HEK293 (cell line): Measurements from ENCODE around the gene MRPL33.

Experiments used
- CTCF ChIA-PET: fragments of 350-600 bp; formaldehyde crosslinking; extraction: SDS; loops from one replicate; lab custom pipeline; 2021; ENCODE audit warnings: antibody characterized with exemption; lab: Yijun Ruan, JAX
- POLR2A ChIA-PET: fragments of 300-600 bp; formaldehyde crosslinking; extraction: SDS; loops from one replicate; lab custom pipeline; 2020; ENCODE audit warnings: antibody characterized with exemption, inconsistent platforms; lab: Yijun Ruan, JAX
- H3K27ac ChIP-seq: fragments of 200-500 bp; sonication (Bioruptor generic); 2 replicates; pipeline ENCODE4 v1.5.1; 2014; ENCODE audit warnings: low read depth, low read length, control low read depth, inconsistent platforms; ENCODE audit errors: extremely low read depth
- H3K36me3 ChIP-seq, 2 experiments: fragments of 200-500 bp in 1 of 2; sonication (Bioruptor generic) in 1 of 2; 1 replicate in 1 of 2; 2 replicates in 1 of 2; pipeline ENCODE4 v1.5.1; 2014 to 2017; ENCODE audit warnings: inconsistent platforms in 2 of 2, low read length in 2 of 2; ENCODE audit not compliant: control insufficient read depth in 2 of 2, insufficient read depth in 1 of 2
- H3K4me1 ChIP-seq: fragments of 200-500 bp; sonication (Bioruptor generic); 2 replicates; pipeline ENCODE4 v1.5.1; 2014; ENCODE audit warnings: mild to moderate bottlenecking, low read length, inconsistent platforms; ENCODE audit not compliant: control insufficient read depth, insufficient read depth
- H3K4me3 ChIP-seq: 2 replicates; pipeline ENCODE4 v1.5.1; 2011; ENCODE audit warnings: low read depth, mild to moderate bottlenecking, control low read depth, low read length, moderate library complexity
- H3K9me3 ChIP-seq: fragments of 200-500 bp; sonication (Bioruptor generic); 2 replicates; pipeline ENCODE4 v1.5.1; 2014; ENCODE audit warnings: low read depth, low read length, inconsistent platforms; ENCODE audit not compliant: control insufficient read depth, insufficient read depth
- EGR2 ChIP-seq: fragments of 450-650 bp; formaldehyde crosslinking; IDR thresholded peaks from 2 replicates; pipeline ENCODE4 v1.5.1; 2016; ENCODE audit warnings: low read depth, missing biosample characterization, missing genetic modification characterization
- GLIS2 ChIP-seq: fragments of 450-650 bp; formaldehyde crosslinking; IDR thresholded peaks from 2 replicates; pipeline ENCODE4 v1.5.1; 2016; ENCODE audit warnings: missing biosample characterization, missing genetic modification characterization
- HOXA7 ChIP-seq: sonication (generic); formaldehyde crosslinking; IDR thresholded peaks from 2 replicates; pipeline ENCODE4 v1.8.1; 2022; ENCODE audit warnings: missing genetic modification reagents, borderline replicate concordance
- KLF1 ChIP-seq: fragments of 450-650 bp; formaldehyde crosslinking; IDR thresholded peaks from 2 replicates; pipeline ENCODE4 v1.5.1; 2016; ENCODE audit warnings: missing biosample characterization, missing genetic modification characterization
- MZF1 ChIP-seq: fragments of 450-650 bp; formaldehyde crosslinking; IDR thresholded peaks from 2 replicates; pipeline ENCODE4 v1.5.1; 2017; ENCODE audit warnings: missing biosample characterization, missing genetic modification characterization, borderline replicate concordance
- SALL2 ChIP-seq: fragments of 450-650 bp; formaldehyde crosslinking; IDR thresholded peaks from 2 replicates; pipeline ENCODE4 v1.5.0; 2017; ENCODE audit warnings: missing biosample characterization, mild to moderate bottlenecking, missing genetic modification characterization, borderline replicate concordance
- SP2 ChIP-seq: fragments of 450-650 bp; formaldehyde crosslinking; IDR thresholded peaks from 2 replicates; pipeline ENCODE4 v1.5.1; 2016; ENCODE audit warnings: missing biosample characterization, missing genetic modification characterization
- SP3 ChIP-seq: fragments of 450-650 bp; formaldehyde crosslinking; IDR thresholded peaks from 2 replicates; pipeline ENCODE4 v1.5.1; 2016; ENCODE audit warnings: missing biosample characterization, missing genetic modification characterization
- TCF7L2 ChIP-seq: IDR thresholded peaks from 2 replicates; pipeline ENCODE4 v1.6.1; 2011; ENCODE audit warnings: low read depth, mild to moderate bottlenecking, inconsistent platforms, low read length, moderate library complexity, borderline replicate concordance
- ZFP69B ChIP-seq: fragments of 450-650 bp; formaldehyde crosslinking; IDR thresholded peaks from 2 replicates; pipeline ENCODE4 v1.5.1; 2016; ENCODE audit warnings: missing biosample characterization, missing genetic modification characterization
- ZNF114 ChIP-seq: fragments of 450-650 bp; formaldehyde crosslinking; IDR thresholded peaks from 2 replicates; pipeline ENCODE4 v1.5.0; 2017; ENCODE audit warnings: missing biosample characterization, missing genetic modification characterization
- ZNF157 ChIP-seq: fragments of 450-650 bp; formaldehyde crosslinking; IDR thresholded peaks from 2 replicates; pipeline ENCODE4 v1.5.1; 2016; ENCODE audit warnings: missing biosample characterization, missing genetic modification characterization
- ZNF174 ChIP-seq: fragments of 450-650 bp; formaldehyde crosslinking; IDR thresholded peaks from 2 replicates; pipeline ENCODE4 v1.5.0; 2017; ENCODE audit warnings: missing biosample characterization, mild to moderate bottlenecking, missing genetic modification characterization
- ZNF274 ChIP-seq, 2 experiments: fragments of 200-500 bp in 1 of 2; fragments of 450-650 bp in 1 of 2; sonication (Bioruptor generic) in 1 of 2; formaldehyde crosslinking in 1 of 2; IDR thresholded peaks; 2 replicates each; pipeline versions ENCODE4 v1.5.1 to v1.6.1; 2014 to 2016; ENCODE audit warnings: borderline replicate concordance in 1 of 2, inconsistent platforms in 1 of 2, low read length in 1 of 2, missing biosample characterization in 1 of 2, missing genetic modification characterization in 1 of 2
- ZNF335 ChIP-seq: fragments of 450-650 bp; formaldehyde crosslinking; conservative IDR thresholded peaks from 2 replicates; pipeline ENCODE4 v1.5.1; 2016; ENCODE audit warnings: missing biosample characterization, missing genetic modification characterization
- ZNF404 ChIP-seq: fragments of 450-650 bp; formaldehyde crosslinking; IDR thresholded peaks from 2 replicates; pipeline ENCODE4 v1.5.1; 2017; ENCODE audit warnings: missing biosample characterization, missing genetic modification characterization
- ZNF670 ChIP-seq: fragments of 450-650 bp; formaldehyde crosslinking; IDR thresholded peaks from 2 replicates; pipeline ENCODE4 v1.5.1; 2016; ENCODE audit warnings: missing biosample characterization, missing genetic modification characterization, low read depth
- ZNF785 ChIP-seq: fragments of 450-650 bp; formaldehyde crosslinking; IDR thresholded peaks from 2 replicates; pipeline ENCODE4 v1.5.1; 2016; ENCODE audit warnings: missing biosample characterization, missing genetic modification characterization
- ZXDB ChIP-seq: fragments of 450-650 bp; formaldehyde crosslinking; IDR thresholded peaks from 2 replicates; pipeline ENCODE4 v1.5.1; 2016; ENCODE audit warnings: missing biosample characterization, missing genetic modification characterization
- TF ChIP-seq, protein P1 (sequence below): fragments of 450-650 bp; formaldehyde crosslinking; IDR thresholded peaks from 2 replicates; pipeline ENCODE4 v1.5.1; 2016; ENCODE audit warnings: missing biosample characterization, missing genetic modification characterization
- TF ChIP-seq, protein P2 (sequence below): fragments of 450-650 bp; formaldehyde crosslinking; IDR thresholded peaks from 2 replicates; pipeline ENCODE4 v1.5.1; 2016; ENCODE audit warnings: missing biosample characterization, missing genetic modification characterization
- TF ChIP-seq, protein P3 (sequence below): fragments of 450-650 bp; formaldehyde crosslinking; IDR thresholded peaks from 2 replicates; pipeline ENCODE4 v1.5.1; 2017; ENCODE audit warnings: missing biosample characterization, missing genetic modification characterization
- TF ChIP-seq, protein P4 (sequence below): fragments of 450-650 bp; formaldehyde crosslinking; IDR thresholded peaks from 2 replicates; pipeline ENCODE4 v1.5.1; 2016; ENCODE audit warnings: missing biosample characterization, missing genetic modification characterization, borderline replicate concordance

The MRPL33 gene

DNA sequence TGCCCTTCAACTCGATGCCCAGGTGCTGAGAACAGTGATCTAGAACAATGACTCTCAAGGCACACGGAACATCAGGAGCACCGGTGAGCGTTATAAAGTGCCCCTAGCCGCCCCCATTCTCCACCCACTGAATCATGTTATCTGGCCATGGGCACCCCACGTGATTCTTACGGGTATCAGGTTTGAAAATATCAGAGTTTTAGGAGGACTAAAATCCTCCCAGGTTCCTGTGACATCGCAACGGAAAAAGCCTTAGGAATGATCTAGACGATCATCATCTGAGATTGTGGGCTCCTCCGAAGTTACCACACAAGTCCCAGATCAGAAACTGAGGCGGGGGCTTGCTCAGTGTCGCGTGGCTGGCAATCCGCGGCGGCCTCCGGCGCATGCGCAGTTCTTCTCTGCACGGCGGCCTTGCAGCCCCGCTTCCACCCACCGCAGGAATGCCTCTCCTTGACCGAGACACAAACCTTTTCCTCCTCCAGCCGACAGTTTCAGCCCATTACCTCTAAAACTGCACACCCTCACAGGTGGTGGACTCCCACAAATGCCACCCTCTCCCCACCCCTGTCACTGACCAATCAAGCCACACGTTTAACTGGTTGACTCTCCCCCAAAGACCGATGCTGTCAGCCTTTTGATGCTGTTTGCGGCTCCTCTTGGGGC, 5.8 kb upstream of the MRPL33 start:
- H3K4me1 ChIP-seq, result no peaks in the 10 kb centered on the region
- POLR2A ChIA-PET, result no interaction called here
- H3K36me3 ChIP-seq, result no peaks in the 10 kb centered on the region
- H3K4me3 ChIP-seq, result no peak overlapping the region
- CTCF ChIA-PET, result interaction anchor here (0.7 to 2.7 kb wide), 2 partner anchors 12 to 183 kb away, joined by 3 to 7 read pairs; no protein-coding TSS in a partner anchor
- TF ChIP-seq HOXA7 (no peak), ZNF157 (no peak), SP3 (tag by site-specific recombination) (peak; percentile 42; the same call in 1 of the 2 replicates), SP2 (tag by site-specific recombination) (0 out of 2 replicates have a peak, but pooled peaks have one; percentile 12), EGR2 (tag by site-specific recombination) (no peak), ZNF404 (tag by site-specific recombination) (no peak), SALL2 (tag by site-specific recombination) (no peak), ZNF335 (peak; percentile 51), KLF1 (tag by site-specific recombination) (peak; percentile 63)
- TF ChIP-seq, protein P1, sequence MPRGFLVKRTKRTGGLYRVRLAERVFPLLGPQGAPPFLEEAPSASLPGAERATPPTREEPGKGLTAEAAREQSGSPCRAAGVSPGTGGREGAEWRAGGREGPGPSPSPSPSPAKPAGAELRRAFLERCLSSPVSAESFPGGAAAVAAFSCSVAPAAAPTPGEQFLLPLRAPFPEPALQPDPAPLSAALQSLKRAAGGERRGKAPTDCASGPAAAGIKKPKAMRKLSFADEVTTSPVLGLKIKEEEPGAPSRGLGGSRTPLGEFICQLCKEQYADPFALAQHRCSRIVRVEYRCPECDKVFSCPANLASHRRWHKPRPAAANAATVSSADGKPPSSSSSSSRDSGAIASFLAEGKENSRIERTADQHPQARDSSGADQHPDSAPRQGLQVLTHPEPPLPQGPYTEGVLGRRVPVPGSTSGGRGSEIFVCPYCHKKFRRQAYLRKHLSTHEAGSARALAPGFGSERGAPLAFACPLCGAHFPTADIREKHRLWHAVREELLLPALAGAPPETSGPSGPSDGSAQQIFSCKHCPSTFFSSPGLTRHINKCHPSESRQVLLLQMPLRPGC (tag by site-specific recombination), result no peak
- TF ChIP-seq, protein P2, sequence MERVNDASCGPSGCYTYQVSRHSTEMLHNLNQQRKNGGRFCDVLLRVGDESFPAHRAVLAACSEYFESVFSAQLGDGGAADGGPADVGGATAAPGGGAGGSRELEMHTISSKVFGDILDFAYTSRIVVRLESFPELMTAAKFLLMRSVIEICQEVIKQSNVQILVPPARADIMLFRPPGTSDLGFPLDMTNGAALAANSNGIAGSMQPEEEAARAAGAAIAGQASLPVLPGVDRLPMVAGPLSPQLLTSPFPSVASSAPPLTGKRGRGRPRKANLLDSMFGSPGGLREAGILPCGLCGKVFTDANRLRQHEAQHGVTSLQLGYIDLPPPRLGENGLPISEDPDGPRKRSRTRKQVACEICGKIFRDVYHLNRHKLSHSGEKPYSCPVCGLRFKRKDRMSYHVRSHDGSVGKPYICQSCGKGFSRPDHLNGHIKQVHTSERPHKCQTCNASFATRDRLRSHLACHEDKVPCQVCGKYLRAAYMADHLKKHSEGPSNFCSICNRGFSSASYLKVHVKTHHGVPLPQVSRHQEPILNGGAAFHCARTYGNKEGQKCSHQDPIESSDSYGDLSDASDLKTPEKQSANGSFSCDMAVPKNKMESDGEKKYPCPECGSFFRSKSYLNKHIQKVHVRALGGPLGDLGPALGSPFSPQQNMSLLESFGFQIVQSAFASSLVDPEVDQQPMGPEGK (tag by site-specific recombination), result peak; percentile 35; the same call in 1 of the 2 replicates
- TF ChIP-seq, all 188 proteins: peak for 5
- Histone ChIP-seq H3K27ac (no peak overlapping the region), H3K9me3 (no peaks in the 10 kb centered on the region)

DNA sequence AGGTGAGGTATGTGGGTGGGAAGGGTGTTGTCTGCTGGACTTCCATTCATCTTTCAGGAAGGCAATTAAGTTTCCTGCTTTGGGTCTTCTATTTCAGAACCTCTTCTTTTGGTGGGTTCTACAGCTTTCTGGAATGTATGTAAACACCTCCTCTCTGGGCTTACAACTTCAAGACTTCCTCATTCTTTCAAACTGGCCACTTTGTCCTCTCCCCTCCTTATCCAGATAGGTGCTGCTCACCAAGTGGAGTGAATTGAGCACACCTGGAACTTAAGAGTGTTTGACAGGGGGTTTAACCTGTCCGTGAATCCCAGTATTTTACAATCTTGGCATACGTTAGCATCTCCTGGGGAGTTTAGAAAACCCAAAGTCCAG, 5.2 kb upstream of the MRPL33 start:
- Histone ChIP-seq H3K36me3 (no peaks in the 10 kb centered on the region), H3K4me3 (no peak overlapping the region), H3K9me3 (no peaks in the 10 kb centered on the region), H3K4me1 (no peaks in the 10 kb centered on the region), H3K27ac (no peak overlapping the region)
- ChIA-PET POLR2A (no interaction called here), CTCF (interaction anchor here (2.7 kb wide), 1 partner anchor 12 kb away, joined by 7 read pairs; no protein-coding TSS in a partner anchor)
- TF ChIP-seq EGR2 (tag by site-specific recombination), result no peak
- TF ChIP-seq MZF1 (tag by site-specific recombination), result no peak
- no peak for TF ChIP-seq TCF7L2
- TF ChIP-seq ZNF670 (tag by site-specific recombination), result no peak
- no peak for TF ChIP-seq GLIS2 (tag by site-specific recombination)
- no peak for TF ChIP-seq ZNF785 (tag by site-specific recombination)
- TF ChIP-seq ZFP69B, result no peak
- no peak for TF ChIP-seq ZNF174 (tag by site-specific recombination)
- TF ChIP-seq, protein P3, sequence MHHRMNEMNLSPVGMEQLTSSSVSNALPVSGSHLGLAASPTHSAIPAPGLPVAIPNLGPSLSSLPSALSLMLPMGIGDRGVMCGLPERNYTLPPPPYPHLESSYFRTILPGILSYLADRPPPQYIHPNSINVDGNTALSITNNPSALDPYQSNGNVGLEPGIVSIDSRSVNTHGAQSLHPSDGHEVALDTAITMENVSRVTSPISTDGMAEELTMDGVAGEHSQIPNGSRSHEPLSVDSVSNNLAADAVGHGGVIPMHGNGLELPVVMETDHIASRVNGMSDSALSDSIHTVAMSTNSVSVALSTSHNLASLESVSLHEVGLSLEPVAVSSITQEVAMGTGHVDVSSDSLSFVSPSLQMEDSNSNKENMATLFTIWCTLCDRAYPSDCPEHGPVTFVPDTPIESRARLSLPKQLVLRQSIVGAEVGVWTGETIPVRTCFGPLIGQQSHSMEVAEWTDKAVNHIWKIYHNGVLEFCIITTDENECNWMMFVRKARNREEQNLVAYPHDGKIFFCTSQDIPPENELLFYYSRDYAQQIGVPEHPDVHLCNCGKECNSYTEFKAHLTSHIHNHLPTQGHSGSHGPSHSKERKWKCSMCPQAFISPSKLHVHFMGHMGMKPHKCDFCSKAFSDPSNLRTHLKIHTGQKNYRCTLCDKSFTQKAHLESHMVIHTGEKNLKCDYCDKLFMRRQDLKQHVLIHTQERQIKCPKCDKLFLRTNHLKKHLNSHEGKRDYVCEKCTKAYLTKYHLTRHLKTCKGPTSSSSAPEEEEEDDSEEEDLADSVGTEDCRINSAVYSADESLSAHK (tag by site-specific recombination), result no peak
- no peak for TF ChIP-seq ZNF274 (IDR thresholded peaks at IDR 0.05; ENCODE audit: low read length)
- no peak for TF ChIP-seq ZNF274 (tag by site-specific recombination; IDR thresholded peaks at IDR 0.05; ENCODE audit: borderline replicate concordance)
- TF ChIP-seq, protein P4, sequence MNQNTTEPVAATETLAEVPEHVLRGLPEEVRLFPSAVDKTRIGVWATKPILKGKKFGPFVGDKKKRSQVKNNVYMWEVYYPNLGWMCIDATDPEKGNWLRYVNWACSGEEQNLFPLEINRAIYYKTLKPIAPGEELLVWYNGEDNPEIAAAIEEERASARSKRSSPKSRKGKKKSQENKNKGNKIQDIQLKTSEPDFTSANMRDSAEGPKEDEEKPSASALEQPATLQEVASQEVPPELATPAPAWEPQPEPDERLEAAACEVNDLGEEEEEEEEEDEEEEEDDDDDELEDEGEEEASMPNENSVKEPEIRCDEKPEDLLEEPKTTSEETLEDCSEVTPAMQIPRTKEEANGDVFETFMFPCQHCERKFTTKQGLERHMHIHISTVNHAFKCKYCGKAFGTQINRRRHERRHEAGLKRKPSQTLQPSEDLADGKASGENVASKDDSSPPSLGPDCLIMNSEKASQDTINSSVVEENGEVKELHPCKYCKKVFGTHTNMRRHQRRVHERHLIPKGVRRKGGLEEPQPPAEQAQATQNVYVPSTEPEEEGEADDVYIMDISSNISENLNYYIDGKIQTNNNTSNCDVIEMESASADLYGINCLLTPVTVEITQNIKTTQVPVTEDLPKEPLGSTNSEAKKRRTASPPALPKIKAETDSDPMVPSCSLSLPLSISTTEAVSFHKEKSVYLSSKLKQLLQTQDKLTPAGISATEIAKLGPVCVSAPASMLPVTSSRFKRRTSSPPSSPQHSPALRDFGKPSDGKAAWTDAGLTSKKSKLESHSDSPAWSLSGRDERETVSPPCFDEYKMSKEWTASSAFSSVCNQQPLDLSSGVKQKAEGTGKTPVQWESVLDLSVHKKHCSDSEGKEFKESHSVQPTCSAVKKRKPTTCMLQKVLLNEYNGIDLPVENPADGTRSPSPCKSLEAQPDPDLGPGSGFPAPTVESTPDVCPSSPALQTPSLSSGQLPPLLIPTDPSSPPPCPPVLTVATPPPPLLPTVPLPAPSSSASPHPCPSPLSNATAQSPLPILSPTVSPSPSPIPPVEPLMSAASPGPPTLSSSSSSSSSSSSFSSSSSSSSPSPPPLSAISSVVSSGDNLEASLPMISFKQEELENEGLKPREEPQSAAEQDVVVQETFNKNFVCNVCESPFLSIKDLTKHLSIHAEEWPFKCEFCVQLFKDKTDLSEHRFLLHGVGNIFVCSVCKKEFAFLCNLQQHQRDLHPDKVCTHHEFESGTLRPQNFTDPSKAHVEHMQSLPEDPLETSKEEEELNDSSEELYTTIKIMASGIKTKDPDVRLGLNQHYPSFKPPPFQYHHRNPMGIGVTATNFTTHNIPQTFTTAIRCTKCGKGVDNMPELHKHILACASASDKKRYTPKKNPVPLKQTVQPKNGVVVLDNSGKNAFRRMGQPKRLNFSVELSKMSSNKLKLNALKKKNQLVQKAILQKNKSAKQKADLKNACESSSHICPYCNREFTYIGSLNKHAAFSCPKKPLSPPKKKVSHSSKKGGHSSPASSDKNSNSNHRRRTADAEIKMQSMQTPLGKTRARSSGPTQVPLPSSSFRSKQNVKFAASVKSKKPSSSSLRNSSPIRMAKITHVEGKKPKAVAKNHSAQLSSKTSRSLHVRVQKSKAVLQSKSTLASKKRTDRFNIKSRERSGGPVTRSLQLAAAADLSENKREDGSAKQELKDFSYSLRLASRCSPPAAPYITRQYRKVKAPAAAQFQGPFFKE (tag by site-specific recombination), result no peak
- no peak for TF ChIP-seq ZXDB (tag by site-specific recombination)
- TF ChIP-seq ZNF114 (tag by site-specific recombination), result no peak
